Measurements from ENCODE around the gene AK3.

- TF ChIP-seq SP1 (IDR thresholded peaks at IDR 0.05) (no peak), TARDBP (IDR thresholded peaks at IDR 0.05) (no peak), FOXM1 (IDR thresholded peaks at IDR 0.05; ENCODE audit: borderline replicate concordance) (no peak), L3MBTL2 (conservative IDR thresholded peaks at IDR 0.05) (no peak)
Measured at GRCh38 chr9:4667681-4668080, 73.3 kb downstream of the AK3 start.

Data from HEK293T (cell line).